Peyer's patch (tissue), 4 donors: ENCODE data around the gene SNX9. TPM values are rescaled to one million over a fixed set of nuclear protein-coding genes. Genes with fewer than 3 reads are reported as not detected.

Experiments used
- DNase-seq, 3 donors: peaks; one replicate each; pipeline ENCODE4 v3.0.0-alpha.2; 2017 to 2019
- H3K27ac ChIP-seq, 4 donors: fragments of 200-600 bp; sonication (generic); one replicate each; pipeline ENCODE4 v1.5.1; 2016 to 2019
- H3K27me3 ChIP-seq, 2 donors: fragments of 200-600 bp; sonication (generic); one replicate each; pipeline ENCODE4 v1.5.1; 2019
- H3K36me3 ChIP-seq, 3 donors: fragments of 200-600 bp; sonication (generic); one replicate each; pipeline ENCODE4 v1.5.1; 2016 to 2019
- H3K4me1 ChIP-seq, 4 donors: fragments of 200-600 bp; sonication (generic); one replicate each; pipeline ENCODE4 v1.5.1; 2016 to 2019
- H3K4me3 ChIP-seq, 4 donors: fragments of 200-600 bp; sonication (generic); 1 replicate in 3 of 4; 2 replicates in 1 of 4; pipeline ENCODE4 v1.5.1; 2016 to 2019; ENCODE audit warnings: mild to moderate bottlenecking in 1 of 4
- H3K9me3 ChIP-seq, 4 donors: fragments of 200-600 bp; sonication (generic); one replicate each; pipeline ENCODE4 v1.5.1; 2016 to 2019; ENCODE audit warnings: mild to moderate bottlenecking in 1 of 4
- CTCF ChIP-seq, 6 experiments: fragments of 450-650 bp in 4 of 6; fragments of 200-600 bp in 2 of 6; sonication (generic) in 1 of 6; IDR thresholded peaks; one replicate each; pipeline ENCODE4 v1.5.1; 2017 to 2019; ENCODE audit warnings: antibody characterized with exemption in 6 of 6, mild to moderate bottlenecking in 3 of 6, moderate library complexity in 1 of 6
- POLR2A ChIP-seq, 2 donors: fragments of 450-650 bp; IDR thresholded peaks; one replicate each; pipeline ENCODE4 v1.5.1; 2017; ENCODE audit warnings: antibody characterized with exemption in 2 of 2, mild to moderate bottlenecking in 2 of 2, moderate library complexity in 2 of 2
- total RNA-seq, 4 donors: library from RNA; depleted of rRNA; stranded (reverse); fragments of >200 nt; gene quantifications; one replicate each; pipeline ENCODE4 v1.1.0, GENCODE V29; 2016

Gene SNX9
- total RNA-seq, 4 donors from 2014 or later = 49.8 to 59.1 (median 52.5) TPM

DNA sequence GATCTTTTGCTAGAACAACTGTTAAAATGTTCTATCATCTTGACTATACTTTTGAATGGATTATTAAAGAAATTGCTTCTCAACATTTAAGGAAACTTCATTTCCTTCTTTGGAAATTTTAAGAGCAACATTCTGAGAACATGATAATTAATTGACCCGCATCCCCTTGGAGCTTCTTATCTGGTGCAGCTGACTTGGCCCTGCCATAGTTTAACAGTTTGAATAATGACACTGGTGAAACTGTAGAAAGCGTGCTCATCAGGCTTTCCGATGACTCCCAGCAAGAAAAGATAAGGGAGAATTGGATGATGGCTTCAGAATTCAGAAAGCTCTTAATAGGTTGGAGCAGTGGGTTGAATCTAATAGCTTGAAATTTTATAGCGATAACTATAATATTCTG, 38.1 kb downstream of the SNX9 start:
- TF ChIP-seq POLR2A (IDR thresholded peaks at IDR 0.05) (no peak), CTCF (IDR thresholded peaks at IDR 0.05) (no peak)
- DNase-seq = no peak
- Histone ChIP-seq H3K4me3 (no peak overlapping the region), H3K36me3 (no peaks in the 10 kb centered on the region), H3K9me3 (no peaks in the 10 kb centered on the region), H3K4me1 (peaks cover 0 to 15% (median 7%) of the 10 kb centered on the region in 4 donors), H3K27me3 (no peaks in the 10 kb centered on the region), H3K27ac (no peak overlapping the region)

DNA sequence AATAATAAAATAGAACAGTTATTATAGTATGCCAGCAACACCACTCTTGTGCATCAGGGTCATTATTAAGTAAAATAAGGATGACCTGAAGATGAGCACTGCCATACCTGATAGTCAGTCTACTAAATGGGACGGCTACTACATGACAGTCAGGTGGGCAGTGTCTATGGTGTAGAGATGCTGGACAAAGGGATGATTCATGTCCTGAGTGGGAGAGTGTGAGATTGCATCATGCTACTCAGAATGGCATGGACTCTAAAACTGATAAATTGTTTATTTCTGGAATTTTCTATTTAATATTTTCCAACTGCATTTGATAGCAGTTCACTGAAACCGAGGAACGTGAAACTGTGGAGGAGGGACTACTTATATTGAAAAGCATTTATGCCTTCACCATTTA, 38.8 kb downstream of the SNX9 start:
- Histone ChIP-seq H3K27me3 (no peaks in the 10 kb centered on the region), H3K4me3 (no peak overlapping the region), H3K4me1 (peaks cover 0 to 21% (median 7%) of the 10 kb centered on the region in 4 donors), H3K36me3 (no peaks in the 10 kb centered on the region), H3K27ac (no peak overlapping the region), H3K9me3 (no peaks in the 10 kb centered on the region)
- no peak for DNase-seq
- no peak for TF ChIP-seq CTCF (IDR thresholded peaks at IDR 0.05)
- no peak for TF ChIP-seq POLR2A (IDR thresholded peaks at IDR 0.05)

DNA sequence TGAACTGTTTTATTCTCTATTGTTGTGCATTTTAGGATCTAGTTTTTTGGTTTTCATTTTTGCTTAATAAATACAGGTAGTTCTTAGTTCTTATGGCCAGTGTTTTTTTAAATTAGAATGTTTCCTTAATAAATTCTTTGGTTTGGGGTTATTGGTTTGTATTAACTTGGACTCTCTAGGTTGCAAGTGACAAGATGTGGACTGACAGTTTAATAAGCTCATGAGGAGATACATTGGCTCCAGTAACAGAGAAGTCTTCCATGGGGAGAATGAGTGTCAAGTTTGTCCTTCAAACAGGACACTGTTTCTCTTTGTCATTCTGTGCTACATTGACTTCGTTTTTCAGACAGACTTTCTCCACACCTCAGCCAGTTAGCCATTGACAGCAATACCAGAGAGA, 39.7 kb downstream of the SNX9 start:
- Histone ChIP-seq H3K4me1 (peaks cover 0 to 23% (median 7%) of the 10 kb centered on the region in 4 donors), H3K36me3 (no peaks in the 10 kb centered on the region), H3K27ac (no peak overlapping the region), H3K4me3 (no peak overlapping the region), H3K9me3 (no peaks in the 10 kb centered on the region), H3K27me3 (no peaks in the 10 kb centered on the region)
- no peak for DNase-seq
- TF ChIP-seq POLR2A (IDR thresholded peaks at IDR 0.05) (no peak), CTCF (IDR thresholded peaks at IDR 0.05) (no peak)

- no peaks in the 10 kb centered on the region for H3K27me3 ChIP-seq
- no peak overlapping the region for H3K4me3 ChIP-seq
- H3K27ac ChIP-seq = no peak overlapping the region
- H3K4me1 ChIP-seq = peaks cover 0 to 23% (median 7%) of the 10 kb centered on the region in 4 donors
- TF ChIP-seq POLR2A (IDR thresholded peaks at IDR 0.05) (no peak), CTCF (IDR thresholded peaks at IDR 0.05) (no peak)
- DNase-seq = no peak
- peaks cover 0 to 7% (median 0%) of the 10 kb centered on the region in 3 donors for H3K36me3 ChIP-seq
- H3K9me3 ChIP-seq = no peaks in the 10 kb centered on the region
These were observed 41.2 kb downstream of the SNX9 start for GRCh38 chr6:157864185-157864761.

DNA sequence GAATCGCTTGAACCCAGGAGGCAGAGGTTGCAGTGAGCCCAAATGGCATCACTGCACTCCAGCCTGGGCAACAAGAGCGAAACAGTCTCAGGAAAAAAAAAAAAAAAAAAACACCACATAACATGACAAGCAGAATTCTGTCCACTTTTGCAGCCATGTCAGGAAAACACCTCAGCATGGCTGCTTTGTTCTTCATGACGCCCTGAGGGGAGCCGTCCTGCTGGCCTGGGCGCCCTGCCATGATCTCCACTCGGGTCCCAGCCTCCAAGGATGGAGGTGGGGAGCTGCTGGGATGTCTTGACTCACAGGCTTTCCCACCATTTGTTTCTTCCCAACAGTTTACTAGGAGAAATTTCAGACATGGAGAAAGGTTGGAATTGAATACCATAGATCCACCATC, 42.2 kb downstream of the SNX9 start:
- Histone ChIP-seq H3K36me3 (peaks cover 0 to 17% (median 0%) of the 10 kb centered on the region in 3 donors), H3K27me3 (no peaks in the 10 kb centered on the region), H3K4me3 (no peak overlapping the region), H3K4me1 (peaks cover 0 to 13% (median 2%) of the 10 kb centered on the region in 4 donors), H3K9me3 (no peaks in the 10 kb centered on the region), H3K27ac (no peak overlapping the region)
- TF ChIP-seq CTCF (IDR thresholded peaks at IDR 0.05) = no peak
- no peak for TF ChIP-seq POLR2A (IDR thresholded peaks at IDR 0.05)
- no peak for DNase-seq
